RWPE1 (cell line): ENCODE measurements around the gene MLKL.
A peak's percentile ranks its signal among the peaks of the same experiment; 100 is the strongest.

Source experiments
- CTCF ChIA-PET: fragments of 350-600 bp; sonication (Branson Sonifier 250); formaldehyde crosslinking; extraction: SDS; loops from one replicate; lab custom pipeline; 2021; lab: Yijun Ruan, JAX
- POLR2A ChIA-PET: fragments of 400-600 bp; formaldehyde crosslinking; extraction: SDS; loops from one replicate; lab custom pipeline; 2020; ENCODE audit warnings: antibody characterized with exemption; ENCODE audit not compliant: low non-redundant PET; lab: Yijun Ruan, JAX
- DNase-seq: peaks from one replicate; pipeline ENCODE4 v3.0.0; 2012; ENCODE audit warnings: low spot score
- H3K27ac ChIP-seq: fragments of 450-650 bp; 2 replicates; pipeline ENCODE4 v1.5.1; 2017
- CTCF ChIP-seq: fragments of 450-650 bp; conservative IDR thresholded peaks from 2 replicates; pipeline ENCODE4 v1.5.1; 2017; ENCODE audit warnings: low read depth, mild to moderate bottlenecking

The MLKL gene

GRCh38 chr16:74652249-74652648 lies 48.4 kb downstream of the MLKL start:
- H3K27ac ChIP-seq = no peak overlapping the region
- no peak for TF ChIP-seq CTCF
- ChIA-PET POLR2A (interaction anchor here (1.0 kb wide), 1 partner anchor 15 kb away, joined by 3 read pairs; the partner anchor contains the start of gene RFWD3), CTCF (interaction anchor here (0.7 to 2.0 kb wide), 2 partner anchors 21 to 210 kb away, joined by 3 to 7 read pairs; no protein-coding TSS in a partner anchor)
- DNase-seq = no peak

- ChIA-PET CTCF (interaction anchor here (0.7 to 2.0 kb wide), 2 partner anchors 21 to 211 kb away, joined by 3 to 7 read pairs; no protein-coding TSS in a partner anchor), POLR2A (interaction anchor here (1.0 kb wide), 1 partner anchor 15 kb away, joined by 3 read pairs; the partner anchor contains the start of gene RFWD3)
- DNase-seq = peak; percentile 50
- no peak overlapping the region for H3K27ac ChIP-seq
- no peak for TF ChIP-seq CTCF
These were observed 48.8 kb downstream of the MLKL start for GRCh38 chr16:74651841-74652240.

GRCh38 chr16:74650966-74651567 lies 49.6 kb downstream of the MLKL start:
- no peak overlapping the region for H3K27ac ChIP-seq
- peak; percentile 61 for TF ChIP-seq CTCF
- no peak for DNase-seq
- POLR2A ChIA-PET = interaction anchor here (1.0 kb wide), 1 partner anchor 16 kb away, joined by 3 read pairs; the partner anchor contains the start of gene RFWD3
- CTCF ChIA-PET = interaction anchor here (0.6 to 0.7 kb wide), 2 partner anchors 20 to 165 kb away, joined by 3 to 4 read pairs; no protein-coding TSS in a partner anchor

DNA sequence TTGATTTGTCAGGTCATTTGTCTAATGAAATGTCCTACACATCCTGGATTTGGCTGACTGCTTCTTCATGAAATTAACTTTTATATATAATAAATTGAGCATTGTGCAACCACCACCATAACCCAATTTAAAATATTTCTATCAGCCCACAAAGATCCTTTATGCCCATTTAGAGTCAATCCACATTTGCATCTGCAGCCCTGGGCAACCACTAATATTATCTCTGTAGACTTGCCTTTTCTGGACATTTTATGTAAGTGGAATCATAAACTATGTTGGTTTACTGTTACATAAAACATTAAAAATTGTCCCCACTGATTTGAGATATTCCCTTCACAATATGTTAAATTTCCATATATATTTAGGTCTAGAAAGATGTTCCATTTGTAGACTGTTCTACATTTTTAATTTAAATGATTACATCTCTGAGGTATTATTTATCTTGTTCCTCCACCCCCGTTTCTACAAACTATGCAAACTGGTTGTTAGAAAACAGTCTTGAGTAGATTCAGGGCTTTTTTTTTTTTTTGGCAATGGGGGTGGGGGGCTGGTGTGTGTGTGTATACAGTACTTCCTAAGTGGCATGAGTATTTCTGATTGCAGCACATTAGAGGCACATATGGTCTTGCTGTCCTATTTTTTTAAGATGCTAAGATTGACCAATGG lies 50.7 kb downstream of the MLKL start:
- ChIA-PET POLR2A (no interaction called here), CTCF (no interaction called here)
- no peak for TF ChIP-seq CTCF
- H3K27ac ChIP-seq = no peak overlapping the region
- DNase-seq = no peak

DNA sequence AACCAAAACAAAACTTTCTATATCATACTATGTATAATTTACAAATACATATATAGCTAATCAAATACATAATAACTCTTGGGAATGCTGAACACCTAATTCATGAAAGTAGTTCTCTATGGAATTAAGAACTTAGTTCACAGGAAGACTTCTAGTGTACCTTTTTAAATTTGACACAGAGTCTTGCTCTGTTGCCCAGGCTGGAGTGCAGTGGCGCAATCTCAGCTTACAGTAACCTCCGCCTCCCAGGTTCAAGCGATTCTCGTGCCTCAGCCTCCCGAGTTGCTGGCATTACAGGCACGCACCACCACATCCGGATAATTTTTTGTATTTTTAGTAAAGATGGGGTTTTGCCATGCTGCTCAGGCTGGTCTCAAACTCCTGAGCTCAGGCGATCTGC lies 58.7 kb downstream of the MLKL start:
- POLR2A ChIA-PET = no interaction called here
- no peak overlapping the region for H3K27ac ChIP-seq
- CTCF ChIA-PET = interaction anchor here (0.6 kb wide), 1 partner anchor 279 kb away, joined by 3 read pairs; no protein-coding TSS in a partner anchor
- no peak for TF ChIP-seq CTCF
- no peak for DNase-seq

DNA sequence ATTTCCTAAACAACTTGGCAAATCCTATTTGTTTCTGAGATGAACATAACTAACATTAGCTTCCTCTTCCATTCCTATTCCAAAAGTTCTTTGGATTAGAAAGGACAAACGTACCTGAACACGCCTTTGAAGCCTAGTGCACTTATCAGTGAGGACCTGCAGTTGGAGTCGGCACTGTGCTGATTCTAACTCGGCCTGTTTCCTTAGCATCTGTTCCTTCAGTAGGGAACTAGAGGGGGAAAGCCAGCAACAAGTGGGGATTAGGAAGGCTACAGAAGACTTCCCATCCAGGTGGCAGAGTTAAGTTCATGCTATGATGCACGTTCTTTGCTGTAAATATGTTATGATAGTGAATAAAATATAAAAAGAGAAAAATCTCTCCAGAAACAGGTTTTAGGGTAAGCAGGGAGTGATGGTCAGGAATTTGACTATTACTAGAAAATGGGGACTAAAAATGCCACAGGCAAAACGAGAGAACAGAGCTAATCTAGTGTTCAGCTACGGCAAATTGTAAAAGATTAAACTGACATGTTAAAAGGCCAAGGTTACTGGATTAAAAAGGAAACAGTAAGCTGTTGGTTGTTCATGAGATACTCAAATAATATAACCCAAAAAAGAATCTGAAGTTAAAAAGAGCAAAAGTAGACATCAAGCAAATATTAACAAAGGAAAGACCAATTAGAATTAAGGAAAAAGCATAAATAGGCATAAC lies 62.8 kb downstream of the MLKL start:
- H3K27ac ChIP-seq = no peak overlapping the region
- CTCF ChIA-PET = interaction anchor here (0.6 kb wide), 1 partner anchor 1676 kb away, joined by 3 read pairs; no protein-coding TSS in a partner anchor

More for the DNA sequence above, 62.8 kb downstream of the MLKL start:
- POLR2A ChIA-PET = no interaction called here
- TF ChIP-seq CTCF = no peak
- DNase-seq = no peak
